HG02938 (cell line): ENCODE data around the gene CCDC63.
"Not testable (repeated sequence)": the region's sequence is repeated elsewhere in the genome, so short reads cannot be mapped to it uniquely, and the experiment has no call there.

ENCODE experiments used
- ATAC-seq: cut with Tn5 transposase; IDR thresholded peaks from one replicate; pipeline ENCODE4 v1.9.1; 2021; ENCODE audit warnings: mild to moderate bottlenecking, moderate library complexity; ENCODE audit not compliant: unreplicated experiment

The CCDC63 gene

DNA sequence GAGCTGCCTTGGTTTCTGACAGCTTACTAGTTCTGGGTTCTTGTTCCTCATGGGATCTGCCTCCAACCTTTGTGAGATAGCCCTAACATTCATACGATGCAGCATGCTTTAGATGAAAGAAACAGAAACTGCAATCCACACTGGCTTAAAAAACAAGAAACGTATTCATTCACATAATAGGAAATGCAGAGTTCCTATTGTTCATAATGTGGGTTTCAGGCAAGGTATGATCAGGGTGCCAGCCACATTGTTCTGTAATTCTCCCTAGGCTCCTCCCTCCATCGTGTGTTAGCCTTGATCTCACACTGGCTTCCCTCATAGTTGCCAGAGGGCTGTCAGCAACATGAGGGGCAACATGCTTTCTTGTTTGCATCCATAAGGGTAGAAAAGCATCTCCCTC, 2.7 kb upstream of the CCDC63 start:
- ATAC-seq, result no peak

DNA sequence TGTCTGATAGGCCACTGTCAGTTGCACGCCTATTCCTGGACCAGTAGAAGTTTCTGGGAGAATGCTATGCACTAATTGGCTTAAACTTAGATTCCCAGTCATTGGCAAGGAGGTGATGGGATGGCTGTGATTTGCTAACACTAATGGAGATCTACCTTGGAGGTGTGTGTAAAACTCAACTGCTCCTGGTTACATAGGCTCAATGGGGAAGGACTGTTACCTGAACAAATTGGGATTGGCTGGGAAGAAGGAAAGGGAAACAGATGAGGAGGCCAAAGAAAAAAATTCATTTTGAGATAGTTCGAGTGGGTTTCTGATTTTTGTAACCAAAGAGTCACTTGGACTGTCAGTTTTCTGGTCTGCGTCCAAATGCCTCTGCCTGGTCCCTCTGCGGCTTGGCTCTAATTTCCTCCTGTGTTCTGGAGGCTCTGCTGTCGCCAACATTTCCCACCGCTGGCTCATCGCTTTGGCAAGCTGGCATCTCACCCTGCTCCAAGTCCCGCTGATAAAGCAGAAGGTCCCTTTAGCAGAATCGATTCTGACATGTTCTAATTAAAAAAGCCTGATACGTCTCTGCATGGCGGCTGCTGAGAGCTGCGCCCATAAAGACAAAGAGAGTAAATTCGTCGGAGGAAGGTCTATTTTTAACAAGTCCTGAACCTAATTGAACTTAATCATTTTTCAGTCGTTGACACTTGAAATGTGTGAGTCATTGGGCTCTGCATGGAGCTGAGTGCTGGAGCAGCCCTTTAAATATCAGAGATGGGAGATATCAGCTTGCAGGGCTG, 2.0 kb upstream of the CCDC63 start:
- no peak for ATAC-seq

DNA sequence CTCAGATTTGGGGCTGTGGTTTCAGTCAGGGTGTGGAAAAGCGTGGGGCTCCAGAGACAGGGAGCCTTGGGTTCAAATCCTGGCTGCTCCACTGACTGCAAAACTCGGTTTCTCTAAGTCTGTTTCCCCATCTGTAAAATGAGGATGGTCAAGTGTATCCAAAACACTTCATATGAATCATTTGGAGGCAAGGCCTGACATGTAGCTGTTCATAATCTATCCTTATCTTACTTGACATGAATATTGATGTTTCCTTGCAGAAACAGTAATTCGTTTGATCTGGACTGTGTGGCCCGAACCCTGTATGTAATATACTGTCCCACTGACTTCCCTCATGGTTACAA, 1.5 kb upstream of the CCDC63 start:
- ATAC-seq, result no peak

DNA sequence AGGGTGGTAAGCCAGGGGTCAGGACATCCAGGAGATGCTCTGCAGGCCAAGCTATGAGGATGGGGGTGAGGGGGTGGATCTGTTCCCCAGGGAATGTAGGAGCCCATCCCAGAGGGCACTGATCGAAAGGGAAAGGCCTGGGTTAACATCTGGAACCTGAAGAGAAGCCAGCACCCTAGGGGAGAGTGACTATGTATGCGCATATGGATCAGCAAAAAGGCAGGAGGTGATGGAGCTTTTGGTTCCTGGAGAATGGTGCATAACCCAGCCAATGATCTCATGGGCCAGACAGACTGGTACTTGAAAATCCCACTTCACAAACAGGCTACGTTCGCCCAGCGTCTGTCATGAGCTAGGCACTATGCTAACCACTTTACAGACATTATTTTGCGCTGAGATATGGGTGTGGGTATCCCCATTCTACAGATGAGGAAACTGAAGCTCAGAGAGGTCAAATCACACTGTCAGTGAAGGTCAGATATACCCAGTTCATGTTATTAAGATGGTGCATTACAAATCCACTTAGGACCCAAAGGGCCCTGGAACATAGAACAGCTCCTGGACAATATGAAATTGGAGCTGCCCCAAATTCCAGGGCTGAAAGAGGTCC, 1.6 kb downstream of the CCDC63 start:
- no peak for ATAC-seq

DNA sequence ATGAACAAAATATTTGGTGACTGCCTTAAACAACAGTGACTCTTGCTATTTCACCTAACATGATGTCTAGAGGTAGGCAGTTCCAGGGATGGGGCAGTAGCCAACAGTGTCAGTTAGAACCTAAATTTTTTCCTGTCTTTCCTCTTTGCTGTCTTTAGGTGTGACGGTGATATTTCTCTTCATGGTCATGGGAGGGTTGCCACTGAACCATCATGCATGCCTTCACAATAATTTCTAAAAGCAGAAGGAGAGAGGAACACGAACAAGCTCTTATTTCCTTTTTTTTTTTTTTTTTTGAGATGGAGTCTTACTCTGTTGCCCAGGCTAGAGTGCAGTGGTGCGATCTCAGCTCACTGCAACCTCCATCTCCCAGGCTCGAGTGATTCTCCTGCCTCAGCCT, 2.4 kb downstream of the CCDC63 start:
- ATAC-seq, result no peak

DNA sequence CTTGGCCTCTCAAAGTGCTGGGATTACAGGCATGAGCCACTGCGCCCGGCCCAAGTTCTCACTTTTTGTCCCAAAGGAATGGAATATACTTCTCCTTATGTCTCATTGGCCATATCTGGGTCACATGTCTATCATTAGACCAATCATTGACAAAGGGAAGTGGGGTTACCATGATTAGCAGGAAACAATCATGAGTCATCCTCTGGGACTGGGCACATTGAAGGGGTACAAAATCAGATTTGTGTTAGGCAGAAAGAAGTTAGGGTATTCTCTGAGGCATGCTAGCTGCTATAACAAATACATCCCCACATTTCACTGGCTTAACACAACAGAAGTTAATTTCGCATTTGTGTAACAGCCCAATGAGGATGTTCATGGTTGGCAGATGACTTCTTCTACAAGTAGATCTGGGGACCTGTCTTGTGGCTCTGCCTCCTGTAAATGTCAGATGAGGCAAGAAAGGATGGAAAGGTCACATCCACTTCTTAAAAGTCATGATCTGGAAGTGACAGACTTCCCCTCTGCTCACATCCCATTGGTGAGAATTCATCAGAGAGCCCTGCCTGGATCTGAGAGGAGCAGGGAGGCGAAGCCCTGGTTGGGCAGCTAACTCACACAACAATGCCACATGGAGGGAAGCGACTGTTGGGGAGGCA, 3.1 kb downstream of the CCDC63 start:
- ATAC-seq, result no peak

DNA sequence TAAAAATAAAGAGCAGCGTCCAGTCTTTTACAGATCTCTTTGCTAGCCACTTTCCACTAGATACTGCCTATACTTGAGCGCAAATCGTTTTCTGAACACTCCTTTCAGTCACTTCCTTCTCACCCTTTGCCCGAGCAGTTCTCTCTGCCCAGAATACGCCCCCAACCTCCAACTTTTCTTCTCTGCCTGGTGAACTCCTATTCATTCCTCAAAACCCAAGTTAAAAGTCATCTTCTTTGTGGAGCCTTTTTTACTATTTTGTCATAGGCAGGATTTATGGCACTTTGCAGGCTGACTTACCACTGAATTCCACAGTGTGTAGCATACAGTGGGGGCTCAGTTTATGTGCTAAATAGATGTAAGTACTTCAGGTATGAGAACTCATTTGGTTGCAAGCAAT, 4.0 kb downstream of the CCDC63 start:
- no peak for ATAC-seq

DNA sequence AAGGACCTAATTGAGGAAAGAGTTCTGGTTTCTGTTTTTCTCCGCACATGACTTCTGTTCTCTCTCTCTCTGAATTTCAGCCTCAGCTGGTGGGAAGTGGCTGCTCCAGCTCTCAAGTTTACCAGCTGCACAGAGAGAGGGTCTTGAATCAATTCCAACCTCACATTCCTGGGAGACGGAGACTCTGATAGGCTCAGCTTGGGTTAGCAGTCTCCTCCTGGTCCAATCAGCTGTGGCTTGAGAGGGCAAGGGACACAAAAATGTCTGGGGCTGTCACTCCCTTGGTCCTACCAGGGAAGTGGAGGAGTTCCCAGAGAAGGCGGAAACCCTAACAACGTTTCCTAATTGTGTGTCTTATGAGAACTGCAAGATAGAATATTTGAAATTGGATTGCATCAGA, 7.0 kb downstream of the CCDC63 start:
- no peak for ATAC-seq

DNA sequence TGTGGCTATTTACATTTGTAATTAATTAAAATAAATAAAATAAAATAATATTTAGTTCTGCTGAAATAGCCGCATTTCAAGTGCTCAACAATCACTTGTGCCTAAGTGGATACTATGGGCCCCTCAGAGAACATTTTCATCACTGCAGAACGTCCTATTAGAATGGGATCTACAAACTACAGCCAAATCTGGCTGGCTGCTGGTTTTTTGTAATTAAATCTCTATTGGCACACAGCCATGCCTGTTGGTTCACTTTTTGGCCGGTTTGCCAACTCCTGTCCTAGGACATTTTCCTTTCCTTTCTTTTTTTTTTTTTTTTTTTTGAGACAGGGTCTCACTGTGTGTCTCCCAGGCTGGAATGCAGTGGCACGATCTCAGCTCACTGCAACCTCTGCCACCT, 9.8 kb downstream of the CCDC63 start:
- no peak for ATAC-seq

DNA sequence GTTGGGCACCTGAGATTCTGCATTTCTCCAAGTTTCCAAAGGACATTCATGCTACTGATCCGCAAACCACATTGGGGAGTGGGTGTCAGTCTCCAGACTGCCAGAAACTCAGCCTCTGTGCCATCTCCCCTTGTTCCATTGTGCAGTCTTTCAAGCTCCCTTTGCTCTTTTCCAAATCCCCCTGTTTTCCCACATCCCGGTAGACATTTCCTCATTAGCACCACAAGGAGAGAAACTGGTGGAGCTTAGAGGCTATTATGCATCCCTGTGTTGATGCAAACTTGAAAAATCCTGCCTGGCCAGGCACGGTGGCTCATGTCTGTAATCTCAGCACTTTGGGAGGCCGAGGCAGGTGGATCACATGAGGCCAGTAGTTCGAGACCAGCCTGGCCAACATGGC, 10.7 kb downstream of the CCDC63 start:
- ATAC-seq, result no peak

DNA sequence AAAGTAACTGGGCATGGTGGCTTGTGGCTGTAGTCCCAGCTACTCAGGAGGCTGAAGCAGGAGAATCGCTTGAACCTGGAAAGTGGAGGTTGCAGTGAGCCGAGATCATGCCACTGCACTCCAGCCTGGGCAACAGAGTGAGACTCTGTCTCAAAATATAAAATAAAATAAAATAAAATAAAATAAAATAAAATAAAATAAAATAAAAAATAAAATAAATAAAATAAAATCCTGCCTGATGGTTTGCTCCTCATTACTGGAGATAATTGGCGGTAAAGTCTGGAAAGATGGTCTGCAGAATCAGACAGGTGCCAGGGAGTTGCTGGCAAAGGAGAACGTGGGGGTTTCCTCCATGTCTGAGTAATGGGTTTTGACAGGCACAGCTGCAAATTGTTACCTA, 11.2 kb downstream of the CCDC63 start:
- not testable (repeated sequence) for ATAC-seq

DNA sequence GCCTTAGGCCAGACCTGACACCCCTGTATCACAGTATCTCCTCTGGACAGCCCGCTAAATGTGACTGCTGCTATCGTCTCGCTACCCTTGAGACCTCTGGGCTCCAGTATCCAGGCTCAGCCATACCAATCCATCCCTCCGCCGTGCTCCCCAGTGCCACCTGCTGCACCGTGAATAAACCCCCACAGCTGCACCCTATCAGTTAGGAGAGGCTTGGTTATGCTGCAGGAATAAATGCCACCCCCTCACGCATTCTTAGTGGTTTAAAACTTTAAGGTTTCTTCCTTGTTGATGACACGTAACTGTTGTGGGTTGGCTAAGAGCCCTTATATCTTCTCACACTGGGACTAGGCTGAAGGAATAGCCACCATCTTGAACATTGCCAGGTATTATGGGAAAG, 12.1 kb downstream of the CCDC63 start:
- ATAC-seq, result no peak

DNA sequence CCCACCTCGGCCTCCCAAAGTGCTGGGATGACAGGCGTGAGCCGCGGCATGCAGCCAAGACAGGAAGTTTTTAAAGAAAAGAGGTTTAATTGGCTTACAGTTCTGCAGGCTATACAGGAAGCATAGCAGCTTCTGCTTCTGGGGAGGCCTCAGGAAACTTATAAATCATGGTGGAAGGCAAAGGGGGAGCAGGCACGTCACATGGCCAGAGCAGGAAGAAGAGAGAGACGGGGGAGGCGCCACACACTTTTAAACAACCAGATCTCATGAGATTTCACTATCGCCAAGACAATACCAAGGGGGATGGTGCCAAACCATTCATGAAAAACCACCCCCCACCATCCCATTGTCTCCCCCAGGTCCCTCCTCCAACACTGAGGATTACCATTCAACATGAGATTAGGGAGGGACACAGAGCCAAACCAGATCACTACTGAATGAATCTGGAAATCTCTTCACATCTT, 14.1 kb downstream of the CCDC63 start:
- ATAC-seq, result no peak

DNA sequence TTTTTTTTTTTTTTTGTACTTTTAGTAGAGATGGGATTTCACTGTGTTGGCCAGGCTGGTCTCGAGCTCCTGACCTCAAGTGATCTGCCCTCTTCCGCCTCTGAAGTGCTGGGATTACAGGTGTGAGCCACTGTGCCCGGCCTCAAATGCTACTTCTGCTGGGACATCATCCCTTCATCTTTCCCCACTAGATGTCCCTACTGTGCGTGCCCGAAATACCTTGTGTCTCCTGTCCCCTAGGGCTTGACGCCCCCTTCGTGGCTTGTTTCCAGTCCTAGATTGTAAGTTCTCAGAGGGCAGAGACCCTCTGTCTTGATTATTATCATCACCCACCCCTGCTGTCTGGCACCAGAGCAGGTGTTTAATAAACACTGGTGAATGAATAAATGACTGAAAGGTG, 14.9 kb downstream of the CCDC63 start:
- no peak for ATAC-seq

DNA sequence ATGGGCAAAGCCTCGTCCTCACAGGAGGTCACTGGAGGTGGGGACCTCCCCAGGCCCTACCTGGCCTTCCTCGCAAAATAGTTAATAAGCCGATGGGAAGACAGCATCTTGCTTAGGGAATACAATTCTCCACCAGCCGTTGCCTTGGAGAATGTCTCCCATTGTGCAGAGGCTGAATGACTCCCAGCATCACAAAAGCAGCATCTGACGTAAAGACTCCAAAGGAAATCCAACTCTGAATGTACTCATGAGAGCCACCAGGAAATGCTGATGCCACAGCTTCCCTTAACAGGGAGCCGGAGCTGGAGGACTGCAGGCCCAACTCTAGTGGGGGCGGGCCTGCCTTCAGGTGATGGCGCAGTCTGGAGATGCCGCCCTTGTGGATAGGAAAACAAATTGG, 15.5 kb downstream of the CCDC63 start:
- ATAC-seq, result no peak

DNA sequence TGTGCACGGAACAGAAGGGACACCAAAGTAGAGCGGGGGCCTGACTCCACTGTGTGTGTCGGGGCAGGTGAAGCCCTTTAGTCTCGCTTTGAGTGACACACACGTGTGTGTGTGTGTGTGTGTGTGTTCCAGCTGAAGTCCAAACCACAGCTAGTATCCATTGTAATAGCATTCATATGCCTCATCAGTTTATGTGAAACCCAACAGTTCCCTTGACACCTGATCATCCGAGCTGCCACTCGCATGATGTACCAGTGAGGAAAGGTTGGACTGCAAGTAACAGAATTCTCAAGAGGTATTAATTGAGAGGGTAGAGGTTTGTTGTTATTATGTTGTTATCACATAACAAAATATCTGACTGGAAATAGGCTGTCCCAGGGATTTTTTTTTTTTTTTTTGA, 16.4 kb downstream of the CCDC63 start:
- no peak for ATAC-seq

DNA sequence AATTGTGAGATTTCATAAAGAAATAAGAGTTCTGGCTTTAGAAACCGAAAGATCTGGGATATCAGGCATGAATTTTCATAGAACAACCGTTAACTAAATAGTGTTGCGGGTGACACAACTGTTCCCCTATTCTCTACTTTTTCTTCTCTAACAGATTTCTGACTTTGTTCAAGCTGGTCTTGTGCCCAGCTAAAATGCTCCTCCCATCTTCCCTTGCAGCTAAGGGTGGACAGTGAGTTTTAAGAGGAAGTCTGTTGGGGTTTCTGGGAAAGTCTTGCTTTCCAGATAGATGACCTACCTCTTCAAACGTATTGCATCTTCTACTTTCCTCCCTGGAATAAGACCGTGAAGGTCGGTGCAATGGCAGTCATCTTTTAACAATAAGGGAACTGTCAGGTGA, 18.7 kb downstream of the CCDC63 start:
- no peak for ATAC-seq

DNA sequence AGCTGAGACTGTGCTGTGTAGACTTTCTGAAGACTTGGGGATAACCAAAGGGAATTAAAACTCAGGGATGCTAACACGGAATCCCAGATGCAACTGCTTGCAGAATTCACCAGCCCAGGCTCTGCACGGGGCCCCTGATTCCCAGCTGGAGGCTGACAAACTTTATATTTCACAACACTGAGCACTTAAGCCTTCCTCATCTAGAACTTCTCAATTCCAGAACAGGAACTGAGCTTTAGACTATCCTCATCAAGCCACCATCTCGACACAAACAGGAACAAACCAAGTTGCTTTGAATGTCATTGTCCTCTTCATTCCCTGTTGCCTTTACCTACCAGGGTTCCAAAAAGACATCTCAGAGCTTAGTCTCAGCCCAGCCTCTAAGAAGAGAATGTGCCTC, 22.2 kb downstream of the CCDC63 start:
- ATAC-seq, result no peak

DNA sequence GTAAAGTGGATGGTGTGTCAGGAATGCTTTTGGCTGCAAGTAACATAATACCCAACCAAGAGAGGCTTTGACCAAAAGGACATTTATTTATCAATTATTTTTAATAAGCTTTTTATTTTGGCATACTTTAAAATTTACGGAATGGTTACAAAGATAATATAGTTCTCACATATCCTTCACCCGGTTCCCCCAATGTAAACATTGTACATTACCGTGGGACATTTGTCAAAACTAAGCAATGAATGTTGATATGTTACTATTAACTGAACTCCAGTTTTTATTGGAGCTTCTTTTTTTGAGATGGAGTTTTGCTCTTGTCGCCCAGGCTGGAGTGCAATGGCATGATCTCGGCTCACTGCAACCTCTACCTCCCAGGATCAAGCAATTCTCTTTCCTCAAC, 23.0 kb downstream of the CCDC63 start:
- ATAC-seq, result no peak

DNA sequence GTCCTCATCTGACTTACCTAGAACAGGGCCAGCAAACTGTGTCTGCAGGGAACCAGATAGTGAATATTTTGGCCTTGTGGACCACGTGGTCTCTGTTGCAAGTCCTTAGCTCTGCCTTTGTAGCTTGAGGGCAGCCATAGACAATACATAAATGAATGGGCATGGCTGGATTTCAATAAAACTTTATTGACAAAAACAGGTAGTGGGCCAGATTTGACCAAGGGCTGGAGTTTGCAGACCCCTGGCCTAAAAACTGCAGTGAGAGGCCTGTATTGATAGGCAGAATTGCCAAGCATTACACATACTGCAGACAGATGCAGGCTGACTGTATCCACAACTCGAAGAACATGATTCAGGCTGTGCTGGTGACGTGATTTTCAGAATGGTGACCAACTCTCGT, 25.3 kb downstream of the CCDC63 start:
- ATAC-seq, result no peak

DNA sequence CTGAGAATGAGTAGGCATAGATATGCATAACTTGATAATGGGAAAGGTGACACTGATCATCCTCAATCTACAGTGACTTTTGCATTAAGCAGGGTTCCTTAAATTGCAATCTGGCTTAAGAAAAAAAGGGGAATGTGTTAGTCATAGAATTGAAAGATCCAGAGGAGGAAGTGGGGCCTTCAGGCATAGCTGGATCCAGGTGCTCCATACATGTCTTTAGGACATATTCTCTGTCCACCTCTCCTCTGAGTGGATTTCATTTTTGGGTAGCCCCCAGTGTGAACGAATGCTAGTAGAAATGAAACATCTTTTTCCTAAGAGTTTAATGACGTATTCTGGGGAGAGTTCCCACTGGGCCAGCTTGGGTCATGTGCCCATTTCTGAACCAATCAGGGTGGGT, 27.6 kb downstream of the CCDC63 start:
- no peak for ATAC-seq

DNA sequence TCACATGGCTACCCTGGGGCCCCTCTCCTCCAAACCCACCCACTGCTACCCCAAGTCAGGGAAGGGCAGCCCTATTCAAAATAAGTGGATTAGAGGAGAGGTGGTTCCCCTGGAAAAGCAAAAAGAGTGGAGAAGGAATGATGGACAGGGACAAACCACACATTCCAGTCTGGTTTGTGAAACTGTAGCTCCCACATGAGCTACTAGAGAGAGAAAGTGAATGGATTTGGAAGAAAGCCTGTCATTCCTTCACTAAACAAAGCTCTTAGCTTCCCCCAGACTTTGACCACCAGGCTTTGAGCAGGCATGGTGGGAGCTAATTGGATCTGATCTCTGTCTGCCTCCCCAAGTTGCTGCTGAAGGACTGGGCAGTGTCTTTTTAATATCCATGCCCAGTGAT, 28.0 kb downstream of the CCDC63 start:
- ATAC-seq, result no peak
